Activated CD4-positive, alpha-beta T cell treated with anti-CD3 and anti-CD28 coated beads, Interleukin-2, amount 50 U/mL, for 4 hours (primary cell): Measurements from ENCODE around the gene BCOR.

Experiments used
- DNase-seq, 2 experiments: peaks; one replicate each; pipeline ENCODE4 v3.0.0-alpha.2; 2020

The BCOR gene

DNA sequence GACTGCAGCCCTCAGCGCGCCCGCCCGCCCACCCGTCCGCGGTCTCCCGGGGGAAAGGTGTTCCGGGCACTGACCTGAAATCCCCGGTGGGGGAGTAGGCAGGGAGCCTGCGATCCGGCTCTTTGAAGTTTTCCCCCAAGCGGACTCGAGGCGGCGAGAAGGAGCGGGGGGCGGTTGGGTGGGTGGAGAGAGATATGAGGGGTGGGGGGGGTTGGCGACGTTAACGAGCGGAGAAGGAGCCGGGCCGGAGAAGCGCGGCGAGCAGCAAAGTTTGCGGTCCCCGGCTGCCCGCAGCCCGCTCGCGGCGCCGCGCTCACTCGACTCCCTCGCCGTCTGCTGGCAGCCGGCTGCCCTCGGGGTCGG lies 636 bp downstream of the BCOR start:
- DNase-seq = peak in 1 of 2 experiments; percentile 29

DNA sequence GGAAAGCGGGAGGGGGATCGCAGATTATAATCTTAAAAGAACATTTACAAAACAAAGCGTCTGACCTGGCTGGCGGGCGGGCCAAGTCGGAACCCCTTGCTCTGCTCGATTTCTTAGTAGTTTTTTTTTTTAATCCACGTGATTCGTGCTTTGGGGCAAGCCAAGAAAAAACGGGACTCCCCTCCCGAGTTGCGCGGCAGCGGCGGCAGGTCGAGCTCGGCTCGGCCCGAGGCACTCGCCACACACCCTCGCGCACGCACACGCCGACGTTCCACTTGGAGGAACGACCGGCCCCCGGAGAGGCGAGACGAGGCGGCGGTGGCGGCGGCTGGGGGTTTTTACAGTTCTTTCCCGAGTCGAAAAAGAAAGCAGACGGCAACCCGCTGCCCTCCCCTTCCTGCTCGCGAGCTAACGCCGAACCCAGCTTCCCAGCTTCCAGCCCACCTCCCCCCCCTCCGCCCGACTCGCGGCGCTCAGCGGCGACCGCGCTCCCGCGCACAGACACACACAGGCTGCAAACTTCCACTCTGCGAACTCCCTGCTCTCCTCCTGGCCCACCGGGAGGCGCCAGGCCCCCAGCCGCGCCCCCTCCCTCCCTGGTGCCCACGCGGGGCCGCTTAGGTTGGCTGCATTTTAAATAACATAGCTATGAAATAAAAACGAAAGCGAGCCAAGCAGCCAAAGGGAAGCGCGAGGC lies 1.2 kb downstream of the BCOR start:
- DNase-seq = peak; percentile 60 to 68

DNA sequence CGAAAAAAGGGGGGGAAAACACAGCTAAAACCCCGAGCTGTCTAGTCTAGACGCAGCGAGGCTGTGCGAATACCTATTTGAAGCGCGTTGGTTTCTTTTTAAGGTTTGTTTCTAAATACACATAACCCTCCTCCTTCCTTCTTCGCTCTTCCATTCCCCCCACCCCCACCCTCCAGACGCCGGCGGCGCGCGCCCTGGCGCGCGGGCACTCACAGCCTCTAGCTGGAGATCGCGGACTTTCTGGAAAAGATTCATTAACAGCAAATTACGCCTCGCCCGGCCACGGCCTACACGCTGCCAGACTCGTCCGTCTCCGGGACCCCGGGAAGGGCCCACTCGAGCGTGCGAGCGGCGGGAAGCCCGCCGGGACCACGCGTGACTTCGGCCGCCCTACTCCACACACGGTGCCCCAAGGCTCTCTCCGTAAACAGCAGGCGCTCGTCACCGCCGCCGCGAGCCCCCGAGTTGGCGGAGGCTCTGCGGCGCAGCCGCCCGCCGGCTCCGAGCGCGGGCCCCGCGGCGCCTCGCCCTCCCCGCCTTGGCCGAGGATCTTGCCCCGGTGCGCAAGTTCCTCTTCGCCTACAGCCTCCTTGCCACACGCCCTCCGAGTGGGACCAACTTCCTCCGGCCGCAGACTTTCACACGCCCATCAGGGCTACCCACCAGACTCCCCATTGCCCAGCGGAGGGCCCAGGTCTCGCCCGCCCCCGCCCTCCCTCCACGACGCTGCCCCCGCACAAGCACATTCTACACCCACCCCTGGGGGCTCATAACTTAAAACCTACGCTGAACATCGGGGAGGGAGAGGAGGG lies 2.0 kb downstream of the BCOR start:
- no peak for DNase-seq

DNA sequence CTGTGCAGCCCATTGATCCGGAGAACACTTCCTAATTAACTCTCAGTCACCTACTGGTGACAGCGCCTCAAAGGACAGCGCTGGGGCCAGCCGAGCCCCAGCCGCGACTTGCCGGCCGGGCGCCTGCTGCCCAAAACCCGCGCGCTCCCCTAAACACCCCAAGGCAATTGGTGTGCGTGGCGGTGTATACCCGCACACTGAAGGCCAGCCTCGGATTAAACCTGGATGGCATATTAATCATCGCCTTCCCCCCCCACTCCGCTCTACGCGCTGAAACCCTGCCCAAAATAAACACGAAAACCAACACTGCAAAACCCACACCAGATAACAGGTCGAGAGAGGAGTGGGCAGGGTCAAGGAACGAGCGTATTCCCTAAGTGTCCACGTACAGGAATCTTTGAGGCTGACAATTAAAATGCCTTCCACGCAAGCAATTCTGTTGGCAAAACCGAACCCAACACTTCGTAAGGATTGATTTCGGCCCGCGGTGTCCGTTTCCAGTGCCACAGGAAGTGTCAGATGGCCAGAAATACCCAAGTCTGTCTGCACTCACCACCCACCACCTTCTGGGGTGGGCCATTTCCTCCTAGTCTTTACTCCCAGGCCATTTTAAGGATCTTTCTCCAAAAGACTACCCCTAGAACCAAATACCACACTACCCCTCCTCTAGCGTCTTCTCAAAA lies 2.7 kb downstream of the BCOR start:
- no peak for DNase-seq

DNA sequence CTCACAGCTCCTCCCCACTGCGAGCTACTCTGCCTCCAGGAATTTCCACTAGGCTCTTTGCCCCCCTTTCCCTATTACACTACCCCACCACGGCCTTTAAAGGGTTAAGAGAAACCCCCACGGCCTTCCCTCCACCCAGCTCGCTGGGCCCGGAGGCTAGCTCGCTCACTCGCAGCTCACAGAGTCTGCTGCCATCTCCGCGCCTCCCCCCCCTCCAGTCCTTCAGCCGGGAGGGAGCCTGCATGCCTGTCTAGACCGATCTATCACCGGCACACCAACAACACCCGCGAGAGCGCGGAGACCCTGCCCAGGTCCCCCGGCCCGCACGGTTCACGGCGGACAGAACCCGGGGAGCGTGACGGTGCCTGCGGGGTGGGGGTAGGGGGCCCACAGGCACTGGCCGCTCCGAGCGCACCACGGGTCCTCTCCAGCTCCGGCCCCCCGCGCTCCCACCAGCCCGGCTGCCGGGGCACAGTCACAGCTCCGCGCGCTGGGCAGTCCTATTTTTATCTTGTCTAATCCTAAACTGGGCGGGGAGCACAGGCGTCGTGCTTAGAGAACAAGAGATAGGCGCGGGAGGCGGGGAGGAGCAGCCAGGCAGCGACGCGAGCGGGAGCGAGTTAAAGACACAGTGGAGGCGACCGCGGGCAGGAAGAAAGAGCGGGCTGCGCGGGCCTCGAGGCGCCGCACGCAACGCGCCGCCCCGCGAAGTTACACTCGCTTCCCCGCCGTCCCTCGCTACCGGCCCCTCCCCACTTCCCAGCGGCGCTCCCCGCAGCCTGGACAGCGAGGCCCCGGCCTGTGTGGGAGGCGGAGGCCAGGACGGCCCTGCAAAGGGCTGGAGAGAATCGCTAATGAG lies 3.5 kb downstream of the BCOR start:
- DNase-seq = no peak

DNA sequence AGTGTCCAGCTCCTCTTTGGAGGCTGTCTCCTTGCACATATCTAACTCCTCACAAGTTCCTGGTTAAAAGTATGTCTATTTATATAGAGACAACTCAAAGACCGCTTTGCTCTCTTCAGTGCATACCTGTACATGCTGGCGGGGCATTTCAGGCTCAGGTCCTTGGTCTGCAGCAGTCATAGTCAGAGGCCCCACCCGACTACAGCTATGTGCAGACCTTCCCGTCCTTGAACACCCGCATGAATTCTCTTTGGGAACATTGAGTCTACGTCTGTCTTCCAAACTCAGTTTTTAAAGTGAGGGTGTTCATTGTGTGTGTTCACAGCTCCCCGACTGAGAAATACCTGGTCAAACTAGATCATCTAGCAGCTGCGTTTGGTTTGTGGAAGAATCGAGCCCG lies 4.2 kb downstream of the BCOR start:
- DNase-seq = no peak

DNA sequence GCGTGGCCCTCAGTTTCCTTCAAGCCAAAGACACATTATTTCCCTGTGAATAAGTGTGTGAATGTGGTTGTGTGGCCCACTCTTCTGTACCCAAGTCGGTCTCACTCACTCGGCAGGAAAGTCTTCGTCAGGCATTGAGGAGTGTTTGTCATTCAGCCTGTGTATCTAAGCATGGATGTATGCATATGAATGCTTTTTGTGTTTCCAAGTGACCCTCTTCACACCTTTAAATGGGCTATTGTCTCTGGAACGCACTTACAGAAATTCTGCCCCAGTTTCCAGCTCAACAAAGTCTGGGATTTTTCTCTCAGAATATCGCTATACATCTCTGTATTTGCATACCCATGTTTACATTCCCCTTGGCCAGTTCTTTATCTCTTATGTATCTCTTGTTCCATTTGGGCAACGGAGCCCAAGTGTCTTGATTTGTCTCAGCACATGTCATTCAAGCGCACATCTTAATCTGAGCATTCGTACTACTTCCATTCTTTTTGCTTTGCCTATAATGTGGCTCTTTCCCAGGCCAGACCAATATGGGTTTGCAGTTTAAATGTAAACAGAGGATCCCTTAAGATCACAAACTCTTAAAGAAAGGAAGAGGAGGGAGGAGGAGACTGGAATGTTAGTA lies 4.8 kb downstream of the BCOR start:
- no peak for DNase-seq

DNA sequence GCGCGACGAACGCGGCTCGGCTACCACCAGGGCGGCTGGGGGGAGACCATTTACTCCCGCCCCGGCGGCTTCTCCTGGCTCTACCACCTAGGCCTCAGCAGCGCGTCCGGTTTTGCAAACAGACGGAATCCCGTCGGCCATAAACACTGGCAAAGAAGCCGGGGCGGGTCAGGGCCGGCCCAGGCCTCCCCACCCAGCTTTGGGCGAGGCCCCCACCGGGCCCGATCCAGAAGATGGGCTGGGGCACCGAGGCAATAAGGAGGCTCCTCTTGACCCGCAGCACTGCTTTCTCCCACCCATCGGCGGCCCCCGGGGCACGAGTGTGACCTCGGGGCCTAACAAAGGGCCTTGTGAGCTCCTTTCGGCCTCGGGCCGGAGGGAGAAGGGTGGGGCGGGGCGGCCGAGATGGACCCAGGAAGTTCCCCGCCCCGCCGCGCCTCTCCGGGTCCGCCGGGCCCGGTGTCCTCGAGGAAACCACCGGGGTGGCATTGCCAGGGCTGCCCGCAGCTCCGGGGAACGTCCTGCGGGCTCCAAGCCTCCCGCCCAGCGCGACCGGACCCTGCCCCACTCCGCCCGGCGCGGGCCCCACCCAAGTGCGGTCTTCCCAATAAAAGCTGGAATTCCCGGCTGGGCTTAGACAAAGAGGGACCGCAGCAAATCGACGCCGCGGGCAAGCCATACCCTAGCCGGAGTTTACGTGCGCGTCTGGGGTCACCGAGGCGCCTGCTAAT lies 5.9 kb downstream of the BCOR start:
- DNase-seq = no peak

DNA sequence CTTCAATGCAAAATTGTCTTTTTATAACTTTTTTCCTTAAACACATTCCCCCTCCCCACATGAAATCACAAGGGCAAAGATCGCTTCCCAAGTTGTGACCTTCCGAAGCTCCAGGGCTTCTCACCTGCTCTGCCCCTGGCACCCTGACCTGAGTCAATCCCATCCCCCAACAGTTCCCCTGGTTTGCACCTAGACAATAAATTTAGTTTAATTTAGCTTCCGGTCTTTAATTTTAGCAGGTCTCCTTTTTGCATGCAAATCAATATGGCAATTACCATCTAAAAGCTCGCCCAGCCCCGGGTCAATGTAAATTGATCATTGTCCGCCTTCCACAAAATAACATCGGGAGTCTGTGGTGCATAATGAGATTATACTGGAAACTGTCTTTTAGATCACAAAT lies 6.8 kb downstream of the BCOR start:
- DNase-seq = no peak

DNA sequence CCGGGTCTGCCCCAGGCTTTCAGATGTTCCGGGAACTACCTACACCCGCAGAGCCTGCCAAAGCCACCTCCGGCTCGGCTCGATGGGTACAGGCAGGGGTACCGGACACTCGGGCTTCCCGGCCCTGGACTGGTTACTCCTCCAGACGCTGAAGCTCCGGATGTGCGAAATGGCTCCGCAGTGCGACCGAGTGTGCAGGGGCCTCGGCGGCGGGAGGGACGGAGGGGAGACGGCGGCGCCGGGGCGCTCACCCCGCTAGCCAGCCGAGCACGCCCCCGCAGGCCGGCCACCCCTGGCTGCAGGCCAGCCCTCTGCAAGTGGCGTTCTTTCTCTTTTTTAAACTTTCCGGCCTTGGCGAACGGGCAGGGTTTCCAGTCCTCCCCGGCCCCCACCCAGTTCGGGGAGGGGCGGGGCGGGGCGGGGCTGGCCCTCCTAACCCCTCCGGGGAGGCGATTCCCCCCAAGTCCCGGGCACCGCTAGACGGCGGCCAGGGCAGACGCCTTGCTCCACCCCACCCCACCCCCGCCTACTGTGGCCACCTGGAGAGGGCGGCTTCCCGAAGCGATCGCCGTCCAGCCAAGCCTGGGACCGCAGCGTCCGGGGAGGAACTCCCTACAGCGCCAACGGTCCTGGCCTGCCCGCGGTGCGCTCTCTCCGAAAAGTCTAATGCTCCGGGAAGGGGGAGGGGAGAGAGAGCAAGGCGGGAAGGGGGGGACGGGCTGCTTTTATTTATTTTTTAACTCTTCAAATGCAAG lies 7.5 kb downstream of the BCOR start:
- no peak for DNase-seq

DNA sequence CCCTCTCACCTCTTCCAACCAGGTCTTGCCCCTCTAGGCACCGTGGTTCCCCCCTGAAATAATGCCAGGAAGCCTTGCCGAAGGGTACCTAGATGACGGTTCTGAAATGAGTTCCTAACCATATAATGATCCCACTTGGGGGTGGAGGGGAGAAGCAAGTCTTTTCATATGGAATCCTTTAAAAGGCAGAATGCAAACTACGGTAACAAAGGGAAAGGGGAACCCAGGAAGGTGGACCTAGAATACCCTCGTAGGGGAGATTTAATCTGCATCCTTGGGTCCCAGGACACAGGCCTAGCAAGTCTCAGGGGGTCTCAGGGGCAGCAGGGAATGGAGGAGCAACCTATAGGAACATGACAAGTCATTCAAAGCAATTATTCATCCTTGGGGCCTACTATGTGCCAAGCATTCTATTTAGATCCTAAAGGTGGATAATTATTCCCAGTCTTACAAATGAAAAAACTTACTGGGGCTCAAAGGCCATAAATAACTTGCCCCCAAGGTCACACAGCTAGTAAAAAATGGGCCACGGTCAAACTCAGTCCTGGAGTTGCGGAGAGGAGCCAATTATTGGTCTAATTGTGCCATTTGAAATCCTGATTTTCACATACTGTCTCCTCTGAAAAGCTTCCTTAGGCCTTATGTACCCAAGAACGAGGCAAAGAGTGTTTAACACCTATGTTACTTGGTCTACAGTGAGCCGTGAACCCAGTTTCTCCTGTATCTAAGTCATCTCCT lies 8.8 kb downstream of the BCOR start:
- no peak for DNase-seq

DNA sequence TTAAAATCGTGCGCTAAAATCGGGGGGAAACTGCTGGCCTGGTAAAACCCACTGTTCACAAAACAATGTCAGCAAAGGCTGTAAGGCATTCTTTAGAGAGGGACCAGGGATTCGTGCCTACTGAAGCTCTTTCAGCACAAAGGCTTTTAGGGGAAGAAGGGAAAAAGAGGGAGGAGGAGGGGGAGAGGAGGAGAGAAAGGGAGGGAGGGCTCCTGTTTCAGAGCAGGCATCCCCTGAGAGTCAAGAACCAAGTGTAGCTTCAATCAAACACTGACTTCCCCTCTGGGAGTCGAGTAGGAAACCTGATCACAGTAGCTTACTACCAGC lies 9.5 kb downstream of the BCOR start:
- DNase-seq = no peak

DNA sequence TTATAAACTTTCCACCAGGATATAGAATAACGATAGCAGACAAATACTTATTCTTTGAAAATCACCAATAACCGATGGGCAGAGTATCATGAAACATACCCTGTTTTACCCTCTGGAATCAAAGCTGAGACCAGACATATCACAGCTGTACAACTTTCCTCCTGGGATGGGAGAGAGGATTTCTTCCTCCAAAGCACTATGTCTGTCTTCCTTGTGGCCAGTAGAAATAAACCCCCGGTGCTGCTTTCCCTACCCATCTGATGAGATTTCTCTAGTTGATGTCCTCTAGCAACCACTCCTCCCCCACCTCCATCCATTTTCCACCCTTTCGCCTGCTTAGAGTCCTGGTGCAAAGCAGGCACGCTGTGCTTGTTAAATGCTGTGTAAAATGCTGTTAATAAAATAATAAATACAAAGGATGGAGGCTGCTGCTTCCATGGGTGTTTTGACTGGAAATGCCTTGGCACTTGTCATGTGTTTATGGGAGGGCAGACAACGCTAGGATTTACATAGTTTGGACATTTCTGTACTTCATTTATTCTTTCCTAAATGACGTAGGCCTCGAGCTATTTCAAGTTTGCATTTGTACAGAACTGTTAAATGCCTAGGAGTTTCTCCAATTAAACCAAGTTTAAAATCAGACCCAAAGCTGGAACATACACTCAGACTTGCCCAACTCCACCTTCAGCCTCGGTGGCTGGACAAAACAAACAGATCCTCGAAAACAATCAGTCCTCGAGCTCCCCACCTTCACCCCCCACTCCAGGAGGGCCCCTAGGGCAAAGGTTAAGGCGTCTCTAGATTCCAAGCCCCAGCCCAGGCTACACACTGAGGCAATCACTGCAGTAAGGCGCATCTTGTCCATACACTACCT lies 10.1 kb downstream of the BCOR start:
- no peak for DNase-seq

DNA sequence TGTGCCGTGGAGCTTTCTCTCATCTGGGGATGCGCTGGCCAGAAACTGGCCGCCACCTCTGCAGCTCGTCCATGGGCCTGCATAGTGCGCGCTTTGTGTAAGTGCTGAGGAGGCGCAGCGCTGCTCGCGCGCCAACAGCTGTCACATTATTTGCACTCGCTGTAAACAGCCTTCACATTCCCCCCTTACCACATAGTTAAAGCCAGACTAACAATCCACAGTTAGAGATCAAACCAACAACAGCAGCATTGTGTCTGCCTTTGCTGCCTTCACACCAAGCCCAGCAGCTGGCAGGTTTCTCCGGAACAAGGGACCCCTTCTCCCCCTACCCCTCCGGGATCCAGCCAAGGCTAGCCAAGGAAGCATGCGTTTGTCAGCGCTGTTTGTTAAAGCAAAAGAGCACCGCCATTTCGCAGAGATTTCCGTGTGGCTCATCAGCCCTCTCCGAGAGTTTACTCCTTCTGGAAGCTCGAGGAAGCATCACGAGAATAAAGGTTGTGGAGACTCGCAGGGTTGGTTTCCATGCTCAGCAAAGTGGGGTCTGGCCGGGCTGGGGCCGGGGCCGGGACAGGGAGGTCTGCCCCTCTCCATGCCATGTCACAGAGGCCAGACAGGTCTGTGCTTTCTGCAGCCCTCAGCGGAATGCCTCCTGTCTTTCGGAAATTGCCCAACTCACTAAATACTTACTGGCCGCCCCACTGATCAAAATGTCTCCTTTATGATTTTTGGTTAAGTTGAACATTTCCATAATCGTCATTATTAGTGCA lies 11.0 kb downstream of the BCOR start:
- DNase-seq = no peak

DNA sequence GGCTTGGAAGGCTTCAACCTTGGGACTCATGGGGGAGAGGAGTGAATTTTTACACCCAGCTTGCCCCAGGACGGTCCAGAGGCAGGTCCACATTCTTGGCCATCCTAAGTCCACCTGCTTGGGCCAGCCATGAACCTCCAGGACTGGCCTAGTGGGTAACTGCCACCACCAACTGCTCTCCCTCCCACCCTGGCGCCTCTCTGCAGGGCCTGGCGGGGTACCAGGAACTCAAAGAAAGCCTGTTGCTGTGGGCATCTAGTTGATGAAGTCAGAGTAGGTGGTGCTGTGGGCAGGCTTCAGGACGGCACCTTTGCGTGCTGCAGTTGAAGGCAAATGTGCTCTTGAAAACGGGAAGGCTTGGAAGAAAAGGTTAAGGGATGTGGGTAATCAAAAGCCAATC lies 12.0 kb downstream of the BCOR start:
- DNase-seq = no peak

DNA sequence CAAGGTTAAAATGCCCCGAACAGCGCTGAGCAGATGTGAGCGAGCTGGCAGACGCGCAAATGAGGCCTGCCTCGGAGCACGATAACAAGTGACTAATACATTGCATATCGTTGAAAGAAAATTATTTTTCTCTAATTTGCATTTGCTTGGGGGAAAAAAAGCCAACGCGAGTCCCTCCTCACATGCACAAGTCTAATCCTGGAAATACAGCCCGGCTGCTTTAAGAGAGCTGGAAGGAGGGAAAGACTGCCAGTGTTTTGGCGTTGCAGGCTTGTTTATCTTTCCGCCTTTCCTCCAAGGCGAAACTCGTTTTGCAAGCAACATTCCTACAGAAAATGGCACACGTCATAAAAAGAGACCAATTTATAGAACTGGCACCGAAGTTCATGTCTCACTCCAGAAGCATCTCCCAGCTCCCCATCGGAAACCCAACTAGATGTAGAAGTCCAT lies 12.6 kb downstream of the BCOR start:
- no peak for DNase-seq

DNA sequence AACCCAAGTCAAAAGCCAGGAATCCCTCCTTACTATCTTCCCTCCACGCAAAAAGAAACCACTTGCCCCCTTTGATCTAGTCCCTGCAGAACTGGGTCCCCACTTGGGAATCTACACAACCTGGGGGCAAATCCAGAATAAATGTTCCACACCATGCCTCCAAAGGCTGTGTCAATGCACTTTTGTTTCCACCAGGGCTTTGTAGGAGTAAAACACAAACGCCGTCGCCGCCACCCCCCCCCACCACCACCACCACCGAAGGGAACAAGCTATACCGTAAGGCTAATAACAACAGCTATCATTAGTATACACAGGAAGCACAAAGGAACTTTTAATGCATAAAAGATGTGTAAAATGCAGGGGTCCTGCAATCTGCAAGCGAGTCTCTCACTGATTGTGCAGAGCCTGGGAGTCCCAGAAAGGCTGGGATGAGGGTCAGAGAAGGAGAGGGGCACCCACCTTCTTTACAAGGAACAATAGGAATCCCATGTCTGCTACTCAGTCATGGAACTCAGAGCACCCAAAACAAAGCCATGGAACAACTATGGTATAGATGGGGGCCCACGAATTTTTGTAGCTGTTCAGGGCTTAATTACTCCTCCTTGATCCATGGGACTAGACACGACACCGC lies 13.2 kb downstream of the BCOR start:
- DNase-seq = no peak

DNA sequence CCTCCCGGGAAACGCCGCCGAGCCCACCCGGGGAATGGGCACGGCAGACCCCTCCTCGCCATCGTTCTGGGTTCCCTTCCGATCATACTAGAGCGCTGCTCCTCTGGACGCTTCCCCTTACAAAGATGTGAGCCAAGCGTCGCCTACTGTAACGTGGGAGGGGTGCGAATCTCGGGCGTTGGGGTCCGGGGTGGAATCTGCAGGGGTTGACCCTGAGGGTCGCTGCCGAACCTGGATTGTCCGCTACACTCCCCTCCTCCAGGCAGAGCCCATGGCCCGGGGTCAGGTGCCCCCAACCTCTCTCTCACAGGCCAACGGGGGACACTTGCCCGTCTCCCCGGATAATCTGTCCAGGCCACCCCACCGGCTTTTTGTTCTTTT lies 13.8 kb downstream of the BCOR start:
- DNase-seq = no peak
